22Rv1 (cell line): ENCODE data around the gene ADIPOR2.

ENCODE experiments used
- ZFX ChIP-seq: fragments of 450-650 bp; IDR thresholded peaks from 2 replicates; pipeline ENCODE4 v1.6.1; 2017; ENCODE audit warnings: antibody characterized with exemption, borderline replicate concordance
- TF ChIP-seq, protein P1 (sequence below): fragments of 450-650 bp; IDR thresholded peaks from 2 replicates; pipeline ENCODE4 v1.5.1; 2017; ENCODE audit warnings: mild to moderate bottlenecking

DNA sequence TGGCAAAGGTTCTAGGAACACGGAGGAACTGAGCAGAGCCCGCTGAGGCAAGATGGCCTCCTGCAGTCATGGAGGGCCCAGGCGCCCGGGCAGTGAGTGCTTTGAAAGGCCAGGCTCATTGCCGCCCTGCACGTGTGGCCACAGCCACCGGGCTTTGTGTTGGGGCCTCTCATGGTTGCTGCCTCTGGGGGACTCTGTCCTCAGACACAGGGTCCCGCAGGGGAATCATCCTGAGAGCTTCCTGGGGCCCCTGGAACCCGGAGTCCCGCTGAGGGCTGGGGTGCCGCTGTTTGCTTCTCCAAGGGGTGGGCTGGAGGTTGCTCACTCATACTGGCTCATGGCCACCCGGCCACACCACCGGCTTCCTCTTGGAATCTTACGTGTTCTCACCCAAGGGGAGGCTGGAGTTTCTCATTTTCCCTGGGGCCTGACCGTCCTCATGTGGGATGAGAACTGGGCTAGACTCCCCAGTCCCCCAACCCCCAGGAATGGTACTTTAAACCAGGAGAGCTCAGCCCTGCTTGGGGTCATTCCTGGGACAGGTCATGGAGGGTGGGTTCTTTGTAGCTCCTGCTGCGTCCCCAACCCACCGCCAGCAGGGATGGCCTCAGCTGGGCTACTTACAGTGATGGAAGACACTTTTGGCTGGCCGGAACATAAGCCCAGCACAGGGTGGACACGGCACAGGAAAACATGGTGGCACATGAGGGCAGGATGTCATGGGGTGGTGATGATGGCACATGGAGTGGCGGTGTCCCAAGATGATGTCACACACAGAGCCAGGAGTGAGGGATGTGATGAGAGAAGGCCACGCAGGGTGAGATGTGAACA lies 108.4 kb downstream of the ADIPOR2 start:
- TF ChIP-seq, protein P1, sequence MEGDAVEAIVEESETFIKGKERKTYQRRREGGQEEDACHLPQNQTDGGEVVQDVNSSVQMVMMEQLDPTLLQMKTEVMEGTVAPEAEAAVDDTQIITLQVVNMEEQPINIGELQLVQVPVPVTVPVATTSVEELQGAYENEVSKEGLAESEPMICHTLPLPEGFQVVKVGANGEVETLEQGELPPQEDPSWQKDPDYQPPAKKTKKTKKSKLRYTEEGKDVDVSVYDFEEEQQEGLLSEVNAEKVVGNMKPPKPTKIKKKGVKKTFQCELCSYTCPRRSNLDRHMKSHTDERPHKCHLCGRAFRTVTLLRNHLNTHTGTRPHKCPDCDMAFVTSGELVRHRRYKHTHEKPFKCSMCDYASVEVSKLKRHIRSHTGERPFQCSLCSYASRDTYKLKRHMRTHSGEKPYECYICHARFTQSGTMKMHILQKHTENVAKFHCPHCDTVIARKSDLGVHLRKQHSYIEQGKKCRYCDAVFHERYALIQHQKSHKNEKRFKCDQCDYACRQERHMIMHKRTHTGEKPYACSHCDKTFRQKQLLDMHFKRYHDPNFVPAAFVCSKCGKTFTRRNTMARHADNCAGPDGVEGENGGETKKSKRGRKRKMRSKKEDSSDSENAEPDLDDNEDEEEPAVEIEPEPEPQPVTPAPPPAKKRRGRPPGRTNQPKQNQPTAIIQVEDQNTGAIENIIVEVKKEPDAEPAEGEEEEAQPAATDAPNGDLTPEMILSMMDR: no peak
- TF ChIP-seq ZFX: no peak
